Lung microvascular endothelial cell (primary cell): ENCODE measurements around the gene MADD. TPM values are rescaled to one million over a fixed set of nuclear protein-coding genes. Genes with fewer than 3 reads are reported as not detected.

Experiments used
- total RNA-seq: library from RNA; depleted of rRNA; stranded (reverse); fragments of >200 nt; gene quantifications from 2 replicates; pipeline ENCODE4 v1.2.1, GENCODE V29; 2014

The MADD gene
- total RNA-seq, 1 donor from 2014 or later = 21.0 TPM

Other genes starting within 250 kb of the MADD start
- 57.5 and 69.8 TPM in 2 replicates for gene ARFGAP2, start 93.3 kb upstream of the MADD start, total RNA-seq
- 12.9 and 17.9 TPM in 2 replicates for gene PACSIN3, start 83.7 kb upstream of the MADD start, total RNA-seq
- 23.2 and 53.8 TPM in 2 replicates for gene DDB2, start 55.2 kb upstream of the MADD start, total RNA-seq
- gene ACP2, start 21.3 kb upstream of the MADD start, total RNA-seq = 25.3 and 35.7 TPM in 2 replicates
- gene NR1H3, start 12.1 kb upstream of the MADD start, total RNA-seq = 22.7 and 29.8 TPM in 2 replicates
- not detected in 2 replicates for gene MYBPC3, start 82.6 kb downstream of the MADD start, total RNA-seq
- gene SPI1, start 108.4 kb downstream of the MADD start, total RNA-seq = not detected in 2 replicates
- 33.3 and 51.0 TPM in 2 replicates for gene SLC39A13, start 138.5 kb downstream of the MADD start, total RNA-seq
- gene PSMC3, start 156.3 kb downstream of the MADD start, total RNA-seq = 126 and 135 TPM in 2 replicates
- gene RAPSN, start 179.0 kb downstream of the MADD start, total RNA-seq = 0.20 TPM in 1 of 2 replicates, not detected in the other